PC-9 (cell line): ENCODE measurements around the gene CAB39L.

Experiments used
- CTCF ChIP-seq: fragments of 200-600 bp; sonication (generic); conservative IDR thresholded peaks from 2 replicates; pipeline ENCODE4 v1.6.1; 2017; ENCODE audit warnings: mixed run types, antibody characterized with exemption, mild to moderate bottlenecking, moderate library complexity
- EZH2 ChIP-seq: fragments of 200-600 bp; sonication (generic); IDR thresholded peaks from 2 replicates; pipeline ENCODE4 v1.8.0; 2017; ENCODE audit warnings: antibody characterized with exemption, low read depth

- TF ChIP-seq CTCF = no peak
- no peak for TF ChIP-seq EZH2
Observed at GRCh38 chr13:49476529-49476928, 32.7 kb upstream of the CAB39L start.
